H1 (cell line): Measurements from ENCODE around the gene RAB40B. TPM values are rescaled to one million over a fixed set of nuclear protein-coding genes. Genes with fewer than 3 reads are reported as not detected.

Experiments
- ATF2 ChIP-seq: IDR thresholded peaks from 2 replicates; pipeline ENCODE4 v1.6.1; 2012; ENCODE audit warnings: low read length, inconsistent platforms
- BACH1 ChIP-seq: IDR thresholded peaks from 2 replicates; pipeline ENCODE4 v1.6.1; 2012; ENCODE audit warnings: low read length, improper control_type of control experiment
- BCL11A ChIP-seq, 2 experiments: IDR thresholded peaks; one replicate each; pipeline ENCODE4 v1.6.1; 2011; ENCODE audit warnings: low read depth in 2 of 2, low read length in 2 of 2, mild to moderate bottlenecking in 2 of 2
- BRCA1 ChIP-seq: IDR thresholded peaks from 2 replicates; pipeline ENCODE4 v1.6.1; 2012; ENCODE audit warnings: low read depth, low read length, improper control_type of control experiment
- CEBPB ChIP-seq: IDR thresholded peaks from 2 replicates; pipeline ENCODE4 v1.6.1; 2012; ENCODE audit warnings: low read depth, low read length
- CREB1 ChIP-seq: IDR thresholded peaks from 2 replicates; pipeline ENCODE4 v1.6.1; 2012; ENCODE audit warnings: inconsistent platforms
- CTCF ChIP-seq, 3 experiments: IDR thresholded peaks; 1 replicate in 2 of 3; 2 replicates in 1 of 3; pipeline versions ENCODE4 v1.5.1 to v1.6.1; 2011; ENCODE audit warnings: low read length in 3 of 3, mild to moderate bottlenecking in 3 of 3, inconsistent platforms in 2 of 3, low read depth in 1 of 3, moderate library complexity in 1 of 3; ENCODE audit not compliant: insufficient read depth in 1 of 3; ENCODE audit errors: control extremely low read depth in 1 of 3
- GABPA ChIP-seq: IDR thresholded peaks from 2 replicates; pipeline ENCODE4 v1.6.1; 2011; ENCODE audit warnings: mild to moderate bottlenecking, low read length, moderate library complexity, borderline replicate concordance; ENCODE audit not compliant: insufficient read depth
- GTF2F1 ChIP-seq: IDR thresholded peaks from 2 replicates; pipeline ENCODE4 v1.6.1; 2012; ENCODE audit warnings: low read depth, low read length, improper control_type of control experiment, borderline replicate concordance
- HDAC6 ChIP-seq: IDR thresholded peaks from one replicate; pipeline ENCODE4 v1.7.1; 2012; ENCODE audit warnings: low read depth, mild to moderate bottlenecking, inconsistent platforms, low read length, moderate library complexity
- KDM4A ChIP-seq: IDR thresholded peaks from one replicate; pipeline ENCODE4 v1.7.1; 2012; ENCODE audit warnings: low read depth, mild to moderate bottlenecking, moderate library complexity, low read length, inconsistent platforms; ENCODE audit not compliant: severe bottlenecking
- KDM5A ChIP-seq: fragments of 200-600 bp; IDR thresholded peaks from 2 replicates; pipeline ENCODE4 v1.7.1; 2012; ENCODE audit warnings: mild to moderate bottlenecking, low read length, inconsistent platforms, mixed read lengths
- MAX ChIP-seq: IDR thresholded peaks from 2 replicates; pipeline ENCODE4 v1.6.1; 2012; ENCODE audit warnings: inconsistent platforms
- NANOG ChIP-seq: IDR thresholded peaks from 2 replicates; pipeline ENCODE4 v1.6.1; 2011; ENCODE audit warnings: low read length, low read depth, mild to moderate bottlenecking, inconsistent platforms; ENCODE audit not compliant: insufficient read depth, poor library complexity, severe bottlenecking
- POLR2A ChIP-seq, 2 experiments: IDR thresholded peaks; 1 replicate in 1 of 2; 2 replicates in 1 of 2; pipeline ENCODE4 v1.6.1; 2011; ENCODE audit warnings: low read depth in 2 of 2, low read length in 2 of 2, mild to moderate bottlenecking in 2 of 2; ENCODE audit errors: control extremely low read depth in 1 of 2
- POLR2AphosphoS5 ChIP-seq: IDR thresholded peaks from 2 replicates; pipeline ENCODE4 v1.6.1; 2011; ENCODE audit warnings: low read depth, low read length
- RBBP5 ChIP-seq: IDR thresholded peaks from 2 replicates; pipeline ENCODE4 v1.7.1; 2012; ENCODE audit warnings: low read depth, mild to moderate bottlenecking, inconsistent platforms, low read length, moderate library complexity, borderline replicate concordance
- RFX5 ChIP-seq: IDR thresholded peaks from 2 replicates; pipeline ENCODE4 v1.6.1; 2011; ENCODE audit warnings: low read depth, low read length, improper control_type of control experiment, borderline replicate concordance
- SIX5 ChIP-seq: IDR thresholded peaks from 2 replicates; pipeline ENCODE4 v1.6.1; 2011; ENCODE audit warnings: mild to moderate bottlenecking, low read depth, low read length
- SP1 ChIP-seq: IDR thresholded peaks from 2 replicates; pipeline ENCODE4 v1.6.1; 2011; ENCODE audit warnings: low read depth, low read length
- TCF12 ChIP-seq: IDR thresholded peaks from 2 replicates; pipeline ENCODE4 v1.6.1; 2011; ENCODE audit warnings: low read depth, mild to moderate bottlenecking, low read length
- TEAD4 ChIP-seq: IDR thresholded peaks from 2 replicates; pipeline ENCODE4 v1.6.1; 2012; ENCODE audit warnings: low read depth, low read length, inconsistent platforms, mixed read lengths
- polyA plus RNA-seq, 7 experiments: library from polyadenylated mRNA; depleted of rRNA in 3 of 7; stranded (reverse) in 5 of 7; unstranded in 2 of 7; fragments of >200 nt in 5 of 7; fragments of 200-250 nt in 2 of 7; gene quantifications; 1 replicate in 5 of 7; 2 replicates in 1 of 7; 4 replicates in 1 of 7; pipeline versions ENCODE4 v1.2.1 to v1.2.3, GENCODE V29; 2011 to 2013; ENCODE audit warnings: missing spikeins in 2 of 7, mixed read lengths in 2 of 7
- total RNA-seq: library from RNA; stranded (reverse); fragmentation: NEBNext Ultra II Directional; extraction: Animal tissue kit (Norgen Biotek cat#: 25700); gene quantifications from 2 replicates; pipeline ENCODE4 v1.2.1, GENCODE V29; 2021

RAB40B gene
- total and polyA plus RNA-seq, 2 of the 8 experiments (the other 6 are each of a cell fraction or from before 2014, with no cell fraction given): 3.1 to 4.6 TPM

GRCh38 chr17:82668631-82669099 is 29.8 kb downstream of the RAB40B start (continued):
- TF ChIP-seq CTCF (IDR thresholded peaks at IDR 0.05; ENCODE audit: control extremely low read depth in 1 of 3, insufficient read depth in 1 of 3, low read depth in 1 of 3, low read length in 3 of 3) (peak; percentile 78 to 88 (median 81)), RBBP5 (no peak), BRCA1 (no peak), POLR2AphosphoS5 (no peak), NANOG (no peak), SIX5 (no peak), MAX (peak; percentile 58), POLR2A (IDR thresholded peaks at IDR 0.05; ENCODE audit: control extremely low read depth in 1 of 2, low read depth in 2 of 2, low read length in 2 of 2) (no peak), KDM5A (no peak), BCL11A (IDR thresholded peaks at IDR 0.05; ENCODE audit: low read depth in 2 of 2, low read length in 2 of 2) (no peak), TCF12 (no peak), CEBPB (no peak), KDM4A (peak; percentile 11), RFX5 (no peak), HDAC6 (no peak), GABPA (peak; percentile 75; the same call in 1 of the 2 replicates), CREB1 (peak; percentile 29; the same call in 1 of the 2 replicates), SP1 (no peak), TEAD4 (no peak), ATF2 (no peak), BACH1 (no peak), GTF2F1 (no peak)
